ENCODE results near the gene LCN12.

LCN12 gene

GRCh38 chr9:136942881-136943230 is 9.2 kb upstream of the LCN12 start:
- Histone ChIP-seq H3K27ac (no peak overlapping the region), H3K4me3 (peak overlapping the region; percentile 90)
- no peak for DNase-seq (ENCODE audit: low spot score)
- no peak for TF ChIP-seq CTCF (IDR thresholded peaks at IDR 0.05)

- H3K4me3 ChIP-seq, result peak overlapping the region; percentile 90
- peak overlapping the region; percentile 84 to 89 for H3K27ac ChIP-seq
- no peak for TF ChIP-seq CTCF (IDR thresholded peaks at IDR 0.05)
- DNase-seq (ENCODE audit: low spot score), result no peak
These were observed 8.5 kb upstream of the LCN12 start for GRCh38 chr9:136943291-136944211.

GRCh38 chr9:136944212-136944518 is 7.9 kb upstream of the LCN12 start:
- no peak for DNase-seq (ENCODE audit: low spot score)
- TF ChIP-seq CTCF (IDR thresholded peaks at IDR 0.05), result no peak
- Histone ChIP-seq H3K27ac (peak overlapping the region; percentile 84 to 89), H3K4me3 (peak overlapping the region; percentile 90)

- peak within 1 kb of the TSS; percentile 90 for H3K4me3 ChIP-seq
These were observed 7.3 kb upstream of the LCN12 start, which contains the start of the genes C8G and FBXW5 for GRCh38 chr9:136944519-136945332. C8G (plus strand) TSS chr9:136945243; CDS start chr9:136945321, 78 bp downstream. FBXW5 (minus strand) TSS chr9:136944738; CDS start chr9:136944083, 655 bp downstream.

GRCh38 chr9:136945333-136946227 is 6.5 kb upstream of the LCN12 start:
- no peak overlapping the region for H3K4me3 ChIP-seq
- no peak overlapping the region for H3K27ac ChIP-seq
- TF ChIP-seq CTCF (IDR thresholded peaks at IDR 0.05), result no peak
- DNase-seq (ENCODE audit: low spot score), result no peak

More at GRCh38 chr9:136944519-136945332, 7.3 kb upstream of the LCN12 start, which contains the start of the genes C8G and FBXW5:
- H3K27ac ChIP-seq, result peak within 1 kb of the TSS; percentile 84 to 89
- peak; percentile 95 for DNase-seq (ENCODE audit: low spot score)
- TF ChIP-seq CTCF (IDR thresholded peaks at IDR 0.05), result peak; percentile 94

GRCh38 chr9:136946228-136947027 is 5.6 kb upstream of the LCN12 start:
- Histone ChIP-seq H3K27ac (peak overlapping the region in 1 of 2 donors; percentile 51), H3K4me3 (no peak overlapping the region)
- no peak for DNase-seq (ENCODE audit: low spot score)
- TF ChIP-seq CTCF (IDR thresholded peaks at IDR 0.05), result no peak
